Amygdala (tissue), 56 donors: ENCODE data around the gene ARMC2.
"Not testable (repeated sequence)": the region's sequence is repeated elsewhere in the genome, so short reads cannot be mapped to it uniquely, and the experiment has no call there.

ENCODE experiments used
- DNase-seq, 56 donors: peaks; one replicate each; lab custom pipeline; 2025; lab: John Stamatoyannopoulos, UW

Gene ARMC2

GRCh38 chr6:108866798-108867197, 18.6 kb downstream of the ARMC2 start:
- no peak for DNase-seq

- DNase-seq = no peak
These were observed 20.4 kb downstream of the ARMC2 start for GRCh38 chr6:108868647-108869046.

- no peak for DNase-seq
These were observed 21.7 kb downstream of the ARMC2 start for GRCh38 chr6:108869876-108870275.

- no peak for DNase-seq
These were observed 22.1 kb downstream of the ARMC2 start for GRCh38 chr6:108870357-108870756.

GRCh38 chr6:108872141-108872557, 23.9 kb downstream of the ARMC2 start:
- DNase-seq = peak in 12 of 56 donors; percentile 7 to 52 (median 16)

GRCh38 chr6:108872575-108872974, 24.4 kb downstream of the ARMC2 start:
- DNase-seq = no peak

GRCh38 chr6:108873251-108873650, 25.0 kb downstream of the ARMC2 start:
- DNase-seq = no peak

- DNase-seq = no peak
These were observed 25.7 kb downstream of the ARMC2 start for GRCh38 chr6:108873971-108874370.

GRCh38 chr6:108874470-108875160, 26.4 kb downstream of the ARMC2 start:
- DNase-seq = no peak

GRCh38 chr6:108875161-108875555, 26.9 kb downstream of the ARMC2 start:
- DNase-seq = no peak

- peak in 2 of 56 donors; percentile 7 to 24 for DNase-seq
These were observed 29.0 kb downstream of the ARMC2 start for GRCh38 chr6:108877046-108877751.

GRCh38 chr6:108878942-108879341, 30.7 kb downstream of the ARMC2 start:
- no peak for DNase-seq

GRCh38 chr6:108883172-108883571, 35.0 kb downstream of the ARMC2 start:
- no peak for DNase-seq

- DNase-seq = no peak
These were observed 36.2 kb downstream of the ARMC2 start for GRCh38 chr6:108884211-108885059.

- DNase-seq = no peak
These were observed 39.8 kb downstream of the ARMC2 start for GRCh38 chr6:108888052-108888451.

GRCh38 chr6:108888745-108889144, 40.5 kb downstream of the ARMC2 start:
- no peak for DNase-seq

- not testable (repeated sequence) for DNase-seq
These were observed 42.7 kb downstream of the ARMC2 start for GRCh38 chr6:108890898-108891297.

- no peak for DNase-seq
These were observed 47.3 kb downstream of the ARMC2 start for GRCh38 chr6:108895571-108895970.

GRCh38 chr6:108896111-108896661, 48.0 kb downstream of the ARMC2 start:
- no peak for DNase-seq

GRCh38 chr6:108897371-108897770, 49.1 kb downstream of the ARMC2 start:
- DNase-seq = no peak

GRCh38 chr6:108902382-108902792, 54.2 kb downstream of the ARMC2 start:
- no peak for DNase-seq
